Kidney epithelial cell (primary cell): Measurements from ENCODE around the gene LTB4R. TPM values are rescaled to one million over a fixed set of nuclear protein-coding genes. Genes with fewer than 3 reads are reported as not detected.

Experiments used
- DNase-seq: peaks from one replicate; pipeline ENCODE4 v3.0.0-alpha.2; 2010; ENCODE audit warnings: low read depth
- H3K27me3 ChIP-seq: 2 replicates; pipeline ENCODE4 v1.6.0; 2011; ENCODE audit warnings: low read length; ENCODE audit not compliant: control insufficient read depth, insufficient read depth
- H3K36me3 ChIP-seq: 2 replicates; pipeline ENCODE4 v1.5.1; 2011; ENCODE audit warnings: low read length; ENCODE audit not compliant: control insufficient read depth, insufficient read depth
- H3K4me3 ChIP-seq: 2 replicates; pipeline ENCODE4 v1.5.1; 2011; ENCODE audit warnings: low read depth, mild to moderate bottlenecking, control low read depth, low read length
- CTCF ChIP-seq: IDR thresholded peaks from 2 replicates; pipeline ENCODE4 v1.5.1; 2011; ENCODE audit warnings: mild to moderate bottlenecking, moderate library complexity, low read length, control low read depth, inconsistent platforms; ENCODE audit not compliant: insufficient read depth, poor library complexity, severe bottlenecking
- total RNA-seq: library from RNA; depleted of rRNA; stranded (reverse); fragments of >200 nt; gene quantifications from 2 replicates; pipeline ENCODE4 v1.2.3, GENCODE V29; 2015

Gene LTB4R
- total RNA-seq, 1 donor from 2014 or later, result 2.8 TPM

GRCh38 chr14:24342889-24343288 is 31.6 kb downstream of the LTB4R start:
- no peak for DNase-seq
- Histone ChIP-seq H3K36me3 (no peaks in the 10 kb centered on the region), H3K4me3 (no peak overlapping the region), H3K27me3 (peaks cover 25% of the 10 kb centered on the region)
- no peak for TF ChIP-seq CTCF

- Histone ChIP-seq H3K27me3 (peaks cover 20% of the 10 kb centered on the region), H3K4me3 (no peak overlapping the region), H3K36me3 (no peaks in the 10 kb centered on the region)
- TF ChIP-seq CTCF, result no peak
- no peak for DNase-seq
Measured at GRCh38 chr14:24343795-24344660, 32.7 kb downstream of the LTB4R start.

- no peaks in the 10 kb centered on the region for H3K36me3 ChIP-seq
- no peak overlapping the region for H3K4me3 ChIP-seq
- peaks cover 11% of the 10 kb centered on the region for H3K27me3 ChIP-seq
- no peak for TF ChIP-seq CTCF
- no peak for DNase-seq
Measured at GRCh38 chr14:24347134-24347533, 35.8 kb downstream of the LTB4R start.

- Histone ChIP-seq H3K4me3 (no peak overlapping the region), H3K27me3 (peaks cover 14% of the 10 kb centered on the region), H3K36me3 (no peaks in the 10 kb centered on the region)
- no peak for DNase-seq
- no peak for TF ChIP-seq CTCF
Measured at GRCh38 chr14:24348186-24348585, 36.9 kb downstream of the LTB4R start.

- Histone ChIP-seq H3K36me3 (no peaks in the 10 kb centered on the region), H3K4me3 (no peak overlapping the region), H3K27me3 (peaks cover 14% of the 10 kb centered on the region)
- no peak for TF ChIP-seq CTCF
- no peak for DNase-seq
Measured at GRCh38 chr14:24349742-24350141, 38.4 kb downstream of the LTB4R start.

GRCh38 chr14:24351517-24351916 is 40.2 kb downstream of the LTB4R start:
- peak; percentile 7 for TF ChIP-seq CTCF
- DNase-seq, result no peak
- Histone ChIP-seq H3K4me3 (no peak overlapping the region), H3K36me3 (no peaks in the 10 kb centered on the region), H3K27me3 (peaks cover 14% of the 10 kb centered on the region)
